ENCODE data around the gene SYCP2L. TPM values are rescaled to one million over a fixed set of nuclear protein-coding genes. Genes with fewer than 3 reads are reported as not detected.
"Not testable (repeated sequence)": the region's sequence is repeated elsewhere in the genome, so short reads cannot be mapped to it uniquely, and the experiment has no call there.

The SYCP2L gene
- total RNA-seq, 1 donor from 2014 or later = 11.8 TPM

GRCh38 chr6:10857259-10857658 lies 29.6 kb upstream of the SYCP2L start:
- H3K9me3 Mint-ChIP-seq (ENCODE audit: low read depth) = peaks cover 17% of the 10 kb centered on the region
- no peaks in the 10 kb centered on the region for H3K4me1 Mint-ChIP-seq (ENCODE audit: low read depth)
- H3K27ac Mint-ChIP-seq = no peak overlapping the region
- H3K27me3 Mint-ChIP-seq = no peaks in the 10 kb centered on the region
- H3K36me3 Mint-ChIP-seq (ENCODE audit: insufficient read depth) = peaks cover 6% of the 10 kb centered on the region
- no peak for TF ChIP-seq CTCF (IDR thresholded peaks at IDR 0.05; ENCODE audit: unreplicated experiment)
- no peak for DNase-seq (ENCODE audit: low spot score, unreplicated experiment)
- H3K4me3 Mint-ChIP-seq (ENCODE audit: low read depth) = no peak overlapping the region

DNA sequence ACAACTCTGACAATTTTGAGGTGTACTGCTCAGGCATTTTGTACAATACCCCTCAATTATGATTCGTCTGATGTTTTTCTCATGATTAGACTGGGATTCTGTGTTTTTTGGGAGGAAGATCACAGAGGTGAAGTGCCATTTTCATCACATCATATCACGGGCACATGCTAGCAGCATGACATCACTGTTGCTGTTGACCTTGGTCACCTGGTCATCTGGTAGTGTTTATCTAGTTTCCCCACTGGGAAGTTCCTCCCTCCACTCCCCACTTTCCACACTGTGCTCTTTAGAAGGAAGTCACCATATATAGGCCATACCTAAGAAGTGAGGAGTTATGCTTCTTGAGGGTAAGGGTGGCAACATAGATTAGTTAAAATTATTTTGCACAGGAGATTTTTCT lies 25.8 kb upstream of the SYCP2L start:
- Mint-ChIP-seq H3K27me3 (no peaks in the 10 kb centered on the region), H3K4me1 (ENCODE audit: low read depth) (no peaks in the 10 kb centered on the region), H3K9me3 (ENCODE audit: low read depth) (no peaks in the 10 kb centered on the region), H3K4me3 (ENCODE audit: low read depth) (no peak overlapping the region), H3K27ac (no peak overlapping the region), H3K36me3 (ENCODE audit: insufficient read depth) (no peaks in the 10 kb centered on the region)
- TF ChIP-seq CTCF (IDR thresholded peaks at IDR 0.05; ENCODE audit: unreplicated experiment) = no peak
- no peak for DNase-seq (ENCODE audit: low spot score, unreplicated experiment)

GRCh38 chr6:10862361-10862760 lies 24.5 kb upstream of the SYCP2L start:
- Mint-ChIP-seq H3K4me1 (ENCODE audit: low read depth) (no peaks in the 10 kb centered on the region), H3K27ac (no peak overlapping the region), H3K4me3 (ENCODE audit: low read depth) (no peak overlapping the region), H3K27me3 (no peaks in the 10 kb centered on the region), H3K36me3 (ENCODE audit: insufficient read depth) (no peaks in the 10 kb centered on the region), H3K9me3 (ENCODE audit: low read depth) (no peaks in the 10 kb centered on the region)
- DNase-seq (ENCODE audit: low spot score, unreplicated experiment) = no peak
- TF ChIP-seq CTCF (IDR thresholded peaks at IDR 0.05; ENCODE audit: unreplicated experiment) = no peak

- DNase-seq (ENCODE audit: low spot score, unreplicated experiment); H3K27me3 Mint-ChIP-seq; H3K4me3 Mint-ChIP-seq (ENCODE audit: low read depth); H3K4me1 Mint-ChIP-seq (ENCODE audit: low read depth); H3K36me3 Mint-ChIP-seq (ENCODE audit: insufficient read depth); H3K27ac Mint-ChIP-seq; H3K9me3 Mint-ChIP-seq (ENCODE audit: low read depth): not testable (repeated sequence)
These were observed 23.8 kb upstream of the SYCP2L start for GRCh38 chr6:10863031-10863430.

- H3K27me3 Mint-ChIP-seq; H3K27ac Mint-ChIP-seq; H3K4me3 Mint-ChIP-seq (ENCODE audit: low read depth); DNase-seq (ENCODE audit: low spot score, unreplicated experiment); H3K9me3 Mint-ChIP-seq (ENCODE audit: low read depth); H3K36me3 Mint-ChIP-seq (ENCODE audit: insufficient read depth); H3K4me1 Mint-ChIP-seq (ENCODE audit: low read depth): not testable (repeated sequence)
These were observed 20.1 kb upstream of the SYCP2L start for GRCh38 chr6:10866709-10867108.

- Mint-ChIP-seq H3K36me3 (ENCODE audit: insufficient read depth) (no peaks in the 10 kb centered on the region), H3K4me1 (ENCODE audit: low read depth) (no peaks in the 10 kb centered on the region), H3K27ac (no peak overlapping the region), H3K9me3 (ENCODE audit: low read depth) (no peaks in the 10 kb centered on the region), H3K4me3 (ENCODE audit: low read depth) (no peak overlapping the region), H3K27me3 (no peaks in the 10 kb centered on the region)
- TF ChIP-seq CTCF (IDR thresholded peaks at IDR 0.05; ENCODE audit: unreplicated experiment) = no peak
- DNase-seq (ENCODE audit: low spot score, unreplicated experiment) = no peak
These were observed 18.9 kb upstream of the SYCP2L start for GRCh38 chr6:10867952-10868351.

All from progenitor cell of endocrine pancreas (in vitro differentiated cells).